Adipose tissue (tissue), 3 donors: Measurements from ENCODE around the gene PM20D2. TPM values are rescaled to one million over a fixed set of nuclear protein-coding genes. Genes with fewer than 3 reads are reported as not detected.
"Not testable (repeated sequence)": the region's sequence is repeated elsewhere in the genome, so short reads cannot be mapped to it uniquely, and the experiment has no call there.

ENCODE experiments used
- H3K27ac ChIP-seq: one replicate; pipeline ENCODE4 v1.5.1; 2013; ENCODE audit warnings: low read depth, low read length
- WGBS, 3 donors: extraction: QIAGEN DNeasy Blood & Tissue Kit; methylation state at CpG; one replicate each; pipeline ENCODE4 v1.1.7; 2013; 5-methylcytosine and 5-hydroxymethylcytosine counted together
- polyA plus RNA-seq, 3 donors: library from polyadenylated mRNA; stranded (reverse); fragments of 200-250 nt; gene quantifications; one replicate each; pipeline ENCODE4 v1.2.3, GENCODE V29; 2013
- donor health status: healthy with polysubstance abuse.
- donor health status: Bipolar disorder and iron deficiency.
- donor health status: healthy.

The PM20D2 gene, protein sequence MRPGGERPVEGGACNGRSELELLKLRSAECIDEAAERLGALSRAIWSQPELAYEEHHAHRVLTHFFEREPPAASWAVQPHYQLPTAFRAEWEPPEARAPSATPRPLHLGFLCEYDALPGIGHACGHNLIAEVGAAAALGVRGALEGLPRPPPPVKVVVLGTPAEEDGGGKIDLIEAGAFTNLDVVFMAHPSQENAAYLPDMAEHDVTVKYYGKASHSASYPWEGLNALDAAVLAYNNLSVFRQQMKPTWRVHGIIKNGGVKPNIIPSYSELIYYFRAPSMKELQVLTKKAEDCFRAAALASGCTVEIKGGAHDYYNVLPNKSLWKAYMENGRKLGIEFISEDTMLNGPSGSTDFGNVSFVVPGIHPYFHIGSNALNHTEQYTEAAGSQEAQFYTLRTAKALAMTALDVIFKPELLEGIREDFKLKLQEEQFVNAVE
- polyA plus RNA-seq: 1 to 10 TPM; 3.2 to 4.8 (median 4.0) TPM

DNA sequence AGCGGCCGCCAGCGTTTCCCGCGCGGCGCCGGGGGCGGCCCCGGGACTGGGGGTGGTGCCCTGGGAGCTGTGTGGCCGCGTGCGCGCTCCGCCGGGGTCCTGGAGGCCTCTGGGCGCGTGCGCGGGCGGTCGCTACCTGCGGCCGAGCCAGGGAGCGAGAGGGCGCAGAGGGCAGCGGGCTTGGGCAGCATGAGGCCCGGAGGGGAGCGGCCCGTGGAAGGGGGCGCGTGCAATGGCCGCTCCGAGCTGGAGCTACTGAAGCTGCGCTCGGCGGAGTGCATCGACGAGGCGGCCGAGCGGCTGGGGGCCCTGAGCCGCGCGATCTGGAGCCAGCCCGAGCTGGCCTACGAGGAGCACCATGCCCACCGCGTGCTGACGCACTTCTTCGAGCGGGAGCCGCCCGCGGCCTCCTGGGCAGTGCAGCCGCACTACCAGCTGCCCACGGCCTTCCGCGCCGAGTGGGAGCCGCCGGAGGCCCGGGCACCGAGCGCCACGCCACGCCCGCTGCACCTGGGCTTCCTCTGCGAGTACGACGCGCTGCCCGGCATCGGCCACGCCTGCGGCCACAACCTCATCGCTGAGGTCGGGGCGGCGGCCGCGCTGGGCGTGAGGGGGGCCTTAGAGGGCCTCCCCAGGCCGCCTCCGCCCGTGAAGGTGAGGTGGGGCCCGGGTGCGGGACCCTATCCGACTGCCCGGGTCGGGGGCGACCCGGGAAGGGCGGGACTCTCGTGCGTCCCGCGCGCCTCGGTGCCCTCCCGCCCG lies at the start of gene PM20D2:
Gene PM20D2, plus strand, starts transcription at position 100 of the 762 bp plus-strand sequence. Its CDS starts 90 bp downstream, at position 190.
- no peak within 1 kb of the TSS for H3K27ac ChIP-seq
- WGBS, 3 donors: 0 to 1% (median 0%) methylated on average over 98 to 102 of the region's 102 CpGs

DNA sequence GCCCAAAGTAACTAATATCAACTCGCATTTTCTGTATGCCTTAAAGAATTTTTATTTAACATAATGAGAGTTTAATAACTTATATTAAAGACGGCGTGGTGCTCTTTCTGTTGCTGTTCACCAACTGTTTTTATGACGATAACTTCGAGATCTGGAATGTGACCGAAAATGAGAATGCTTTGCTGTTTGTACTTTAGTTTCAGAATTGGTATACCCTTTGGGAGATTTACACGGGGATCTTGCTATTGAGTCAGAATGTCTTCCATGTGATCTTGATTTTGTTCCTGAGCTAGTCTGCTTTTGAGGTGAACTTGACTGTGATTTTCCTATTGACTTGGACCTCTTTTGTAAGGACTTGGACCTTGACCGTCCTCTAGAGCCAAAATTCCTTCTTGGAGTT lies 47.4 kb upstream of the PM20D2 start:
- H3K27ac ChIP-seq: no peak overlapping the region
- 87 to 93% (median 91%) methylated on average over 8 of the region's 8 CpGs for WGBS, 3 donors

DNA sequence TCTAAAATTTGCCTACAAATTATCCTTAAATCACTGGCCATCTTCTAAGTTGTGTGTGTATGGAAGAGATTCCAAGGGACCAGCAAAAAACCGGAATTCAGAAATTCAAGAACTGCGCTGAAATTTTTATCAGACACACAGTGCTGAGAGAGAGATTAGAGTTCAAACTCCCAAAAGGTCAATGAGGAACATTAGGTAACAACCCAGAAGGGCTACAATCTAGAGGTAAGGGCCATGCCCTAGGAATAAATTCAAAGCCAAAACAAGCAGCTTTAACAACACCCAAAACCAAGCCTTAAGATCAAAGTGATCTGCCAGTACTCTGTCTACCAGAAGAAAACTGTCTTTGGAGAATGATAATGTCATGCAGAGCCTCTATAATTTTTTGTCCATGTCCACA lies 45.7 kb upstream of the PM20D2 start:
- H3K27ac ChIP-seq: no peak overlapping the region
- 87 to 92% (median 89%) methylated on average over 2 of the region's 2 CpGs for WGBS, 3 donors

DNA sequence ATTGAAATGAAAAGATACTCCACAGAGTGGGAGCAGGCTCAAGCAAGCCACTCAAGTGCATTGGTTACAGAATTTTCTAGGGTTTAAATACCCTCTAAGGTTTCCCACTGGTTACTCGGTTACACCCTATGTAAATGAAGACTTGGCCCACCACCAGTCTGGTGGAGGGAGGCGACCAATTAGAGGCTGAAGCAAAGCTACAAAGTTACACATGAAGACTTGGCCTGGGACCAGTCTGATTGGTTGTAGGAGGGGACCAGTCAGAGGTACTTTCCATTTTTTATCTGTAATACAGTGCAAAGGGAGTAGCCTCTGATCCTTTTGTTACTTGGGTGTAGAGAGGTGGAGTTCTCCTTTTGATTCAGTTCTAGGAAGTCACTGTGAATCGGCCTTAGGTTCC lies 35.6 kb upstream of the PM20D2 start:
- 81 to 91% (median 85%) methylated on average over 3 of the region's 3 CpGs for WGBS, 3 donors
- no peak overlapping the region for H3K27ac ChIP-seq

DNA sequence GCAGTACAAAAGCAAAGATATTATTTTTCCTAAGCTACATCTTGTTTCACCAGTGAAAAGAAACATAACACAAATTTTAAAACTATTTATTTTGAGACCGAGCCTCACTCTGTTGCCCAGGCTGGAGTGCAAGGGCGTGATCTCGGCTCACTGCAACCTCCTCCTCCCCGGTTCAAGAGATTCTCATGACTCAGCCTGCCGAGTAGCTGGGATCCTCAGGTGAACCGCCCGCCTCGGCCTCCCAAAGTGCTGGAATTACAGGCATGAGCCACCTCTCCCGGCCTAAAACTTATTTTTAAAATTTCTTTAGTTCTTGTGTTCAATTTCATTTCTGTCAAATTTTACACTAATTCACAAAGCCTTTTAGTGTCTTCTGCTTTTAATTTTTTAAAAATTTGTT lies 33.9 kb upstream of the PM20D2 start:
- WGBS, 3 donors: 94 to 97% (median 97%) methylated on average over 9 of the region's 9 CpGs
- no peak overlapping the region for H3K27ac ChIP-seq

DNA sequence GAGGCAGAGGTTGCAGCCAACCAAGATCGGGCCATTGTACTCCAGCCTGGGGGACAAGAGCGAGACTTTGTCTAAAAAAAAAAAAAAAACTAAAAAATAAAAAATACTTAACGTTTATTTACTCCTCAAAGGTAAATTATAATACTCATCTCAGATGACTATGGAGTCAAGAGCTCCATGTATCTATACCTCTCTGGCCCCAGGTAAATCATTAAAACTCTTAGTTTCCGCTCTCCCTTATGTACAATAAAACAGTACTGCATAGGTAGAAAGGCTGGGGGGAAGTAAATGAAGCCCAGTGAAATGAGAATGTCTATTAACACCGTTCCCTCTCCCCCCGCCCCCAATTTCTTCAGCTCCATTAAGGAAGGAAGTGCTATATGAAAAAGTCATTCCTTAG lies 29.2 kb upstream of the PM20D2 start:
- 61 to 70% (median 68%) methylated on average over 6 of the region's 6 CpGs for WGBS, 3 donors
- H3K27ac ChIP-seq: no peak overlapping the region

DNA sequence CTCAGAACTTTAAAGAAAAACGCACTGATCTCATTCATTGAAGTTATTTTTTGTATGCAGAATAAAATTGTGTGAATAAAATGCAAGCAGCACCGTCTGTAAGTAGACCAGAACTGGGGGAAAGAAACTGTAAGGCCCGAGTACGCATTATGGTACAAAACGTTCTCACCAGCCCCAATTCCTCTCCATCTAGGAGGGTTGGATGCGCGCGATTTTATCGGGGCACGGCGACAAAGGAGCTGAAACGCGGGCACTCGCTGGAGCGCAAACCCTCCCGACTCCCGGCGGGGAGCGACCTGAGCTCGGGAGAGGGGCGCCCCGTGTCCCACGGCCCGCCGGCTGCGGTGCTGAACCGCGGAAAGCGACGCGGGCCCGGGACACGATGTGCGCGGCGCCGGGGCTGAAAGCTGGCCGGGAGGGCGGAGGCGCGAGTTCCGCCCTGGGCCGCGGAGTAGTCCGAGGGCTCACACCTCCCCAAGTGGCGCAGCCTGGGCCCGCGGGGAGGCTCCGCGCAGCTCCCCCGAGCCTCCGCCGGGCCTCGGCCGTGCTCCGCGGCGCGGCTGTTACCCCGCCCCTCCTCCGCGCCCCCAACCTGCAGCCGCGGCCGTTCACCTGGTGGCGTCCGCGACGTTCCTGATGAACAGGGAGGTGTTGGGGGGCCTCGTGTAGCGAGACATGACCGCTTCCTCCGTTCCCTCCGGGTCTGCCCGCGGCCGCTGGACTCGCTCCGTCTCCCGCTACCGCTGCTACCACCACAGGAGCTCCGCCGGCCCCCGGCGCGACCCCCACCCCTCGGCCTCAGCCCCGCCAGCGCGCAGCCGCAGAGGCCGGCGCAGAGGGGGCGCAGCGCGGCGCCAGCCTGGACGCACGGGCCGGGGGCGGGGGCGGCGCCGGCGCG lies 28.4 kb upstream of the PM20D2 start, which contains the start of gene SRSF12:
Gene SRSF12, minus strand, starts transcription at position 861 of the 898 bp plus-strand sequence. Its CDS starts 184 bp downstream, at position 677.
- H3K27ac ChIP-seq: no peak within 1 kb of the TSS
- WGBS, 3 donors: 0 to 1% (median 1%) methylated on average over 65 to 106 of the region's 106 CpGs

DNA sequence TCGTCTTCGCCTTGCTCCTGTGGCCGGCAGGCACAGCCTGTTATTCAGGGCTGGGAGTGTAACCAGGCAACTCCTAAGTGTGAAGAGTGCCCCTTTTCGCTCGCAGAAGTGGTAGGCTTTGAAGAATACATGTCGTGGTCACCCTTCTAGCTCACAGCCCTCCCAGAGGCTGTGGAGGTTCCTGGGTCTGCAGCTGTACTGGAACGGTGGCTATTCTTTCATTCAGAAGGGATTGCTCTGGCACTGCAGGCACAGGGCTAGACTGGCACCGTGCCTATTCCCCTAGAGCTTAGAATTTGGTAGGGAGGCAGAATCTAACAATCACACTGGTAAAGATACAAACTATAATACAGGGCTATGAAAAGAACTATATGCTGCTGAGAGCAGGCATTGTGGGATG lies 26.9 kb upstream of the PM20D2 start:
- H3K27ac ChIP-seq: no peak overlapping the region
- WGBS, 3 donors: 74 to 88% (median 87%) methylated on average over 8 of the region's 8 CpGs

DNA sequence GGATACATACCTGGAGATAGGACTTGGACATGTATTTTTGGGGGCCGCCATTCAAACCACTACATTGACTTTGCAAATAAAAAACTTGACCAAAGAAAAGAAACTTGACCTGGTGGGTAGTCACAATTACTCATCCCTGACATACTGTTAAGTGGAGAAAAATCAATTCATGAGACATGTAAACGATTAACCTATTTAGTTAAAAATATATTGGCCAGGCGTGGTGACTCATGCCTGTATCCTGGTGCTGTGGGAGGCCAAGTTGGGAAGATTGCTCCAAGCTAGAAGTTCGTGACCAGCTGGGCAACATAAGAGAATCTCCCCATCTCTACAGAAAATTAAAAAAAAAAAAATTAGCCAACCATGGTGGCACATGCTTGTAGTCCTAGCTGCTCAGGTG lies 25.5 kb upstream of the PM20D2 start:
- 61 to 90% (median 89%) methylated on average over 4 of the region's 4 CpGs for WGBS, 3 donors
- H3K27ac ChIP-seq: no peak overlapping the region

DNA sequence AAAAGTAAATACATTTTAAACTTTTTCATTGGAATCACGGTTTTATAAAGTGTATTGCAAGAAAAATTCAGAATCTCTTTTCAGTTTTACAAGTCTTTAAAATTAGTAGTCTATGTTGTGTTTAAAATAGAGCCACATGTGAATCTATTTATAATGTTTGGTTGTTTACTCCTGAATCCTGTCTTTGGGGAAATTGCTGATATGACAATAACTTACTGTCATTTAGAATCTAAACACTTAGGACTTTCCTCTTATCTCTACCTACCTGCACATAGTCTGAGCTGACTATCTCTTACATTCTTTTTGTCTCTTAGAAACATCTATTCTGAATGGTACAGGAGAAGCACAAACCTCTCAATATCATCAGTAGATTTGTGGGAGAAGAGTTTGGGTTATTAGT lies 23.9 kb upstream of the PM20D2 start:
- no peak overlapping the region for H3K27ac ChIP-seq

DNA sequence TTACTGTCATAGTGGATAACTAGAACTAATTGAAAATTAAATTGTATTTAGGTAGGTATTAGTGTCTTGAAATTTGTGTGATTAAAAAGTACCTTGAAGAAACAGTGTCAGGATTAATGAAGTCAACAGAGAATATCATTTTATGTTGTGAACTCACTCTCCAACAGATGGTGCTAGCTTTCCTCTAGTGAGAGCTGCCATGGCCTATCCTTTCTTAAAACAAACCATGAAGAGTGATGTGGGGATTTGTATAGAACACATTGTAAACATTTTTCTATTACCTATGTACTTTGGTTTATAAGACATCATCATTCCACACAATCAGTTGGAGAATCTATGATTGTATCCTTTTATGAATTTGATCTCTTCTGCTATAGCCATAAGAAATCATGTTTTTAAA lies 23.2 kb upstream of the PM20D2 start:
- no peak overlapping the region for H3K27ac ChIP-seq

More for the DNA sequence above, 23.9 kb upstream of the PM20D2 start:
- WGBS, 3 donors: 74 to 86% (median 76%) methylated on average over 1 of the region's 1 CpG

DNA sequence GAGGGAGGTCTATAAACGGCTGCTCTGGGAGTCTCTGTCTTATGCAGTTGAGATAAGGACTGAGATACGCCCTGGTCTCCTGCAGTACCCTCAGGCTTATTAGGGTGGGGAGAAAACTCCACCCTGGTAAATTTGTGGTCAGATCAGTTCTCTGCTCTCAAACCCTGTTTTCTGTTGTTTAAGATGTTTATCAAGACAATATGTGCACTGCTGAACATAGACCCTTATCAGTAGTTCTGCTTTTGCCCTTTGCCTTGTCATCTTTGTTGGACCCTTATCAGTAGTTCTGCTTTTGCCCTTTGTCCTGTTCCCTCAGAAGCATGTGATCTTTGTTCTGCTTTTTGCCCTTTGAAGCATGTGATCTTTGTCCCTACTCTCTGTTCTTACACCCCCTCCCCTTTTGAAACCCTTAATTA lies 17.6 kb upstream of the PM20D2 start:
- 67 to 68% (median 67%) methylated on average over 2 of the region's 2 CpGs for WGBS, 3 donors
- H3K27ac ChIP-seq: not testable (repeated sequence)

DNA sequence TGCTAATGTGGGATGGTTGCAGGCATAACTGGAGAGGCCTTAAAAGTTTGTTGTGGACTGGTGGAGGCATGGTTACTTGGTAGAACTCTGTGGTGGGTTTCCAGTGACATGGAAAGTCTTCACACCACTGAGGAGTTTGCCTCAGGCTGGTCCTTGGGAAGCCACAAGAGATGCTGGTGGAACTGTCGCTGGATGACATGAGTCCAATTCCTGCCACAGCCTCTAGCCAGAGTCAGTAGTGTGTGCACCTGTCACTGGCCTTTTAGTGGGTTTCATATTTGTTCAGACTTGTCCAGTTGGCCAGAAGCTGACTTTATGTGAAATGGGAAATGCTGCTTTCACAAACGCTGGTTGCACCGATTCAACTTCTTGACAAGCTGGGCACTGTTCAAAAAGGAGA lies 14.3 kb upstream of the PM20D2 start:
- 89 to 97% (median 97%) methylated on average over 3 of the region's 3 CpGs for WGBS, 3 donors
- H3K27ac ChIP-seq: no peak overlapping the region

DNA sequence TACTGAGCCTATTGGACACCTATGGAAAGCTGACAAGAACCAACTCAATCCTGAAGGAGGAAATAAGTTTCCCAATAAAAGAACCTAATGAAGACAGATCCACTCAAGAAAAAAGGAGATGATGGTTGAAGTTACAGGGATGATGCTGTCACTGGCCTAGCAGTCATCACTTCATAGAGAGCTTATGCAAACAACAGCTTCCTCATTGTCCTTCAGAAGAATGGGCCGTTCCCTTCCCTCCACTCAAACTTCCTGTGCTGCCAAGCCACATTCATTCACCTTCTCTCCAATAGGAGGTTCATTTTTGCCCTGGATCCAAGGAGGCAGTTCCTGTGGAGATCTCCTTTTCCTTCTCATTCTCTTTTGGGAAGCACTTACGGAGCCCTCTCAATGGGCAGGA lies 13.8 kb upstream of the PM20D2 start:
- WGBS, 3 donors: 67 to 88% (median 76%) methylated on average over 2 of the region's 2 CpGs
- no peak overlapping the region for H3K27ac ChIP-seq

DNA sequence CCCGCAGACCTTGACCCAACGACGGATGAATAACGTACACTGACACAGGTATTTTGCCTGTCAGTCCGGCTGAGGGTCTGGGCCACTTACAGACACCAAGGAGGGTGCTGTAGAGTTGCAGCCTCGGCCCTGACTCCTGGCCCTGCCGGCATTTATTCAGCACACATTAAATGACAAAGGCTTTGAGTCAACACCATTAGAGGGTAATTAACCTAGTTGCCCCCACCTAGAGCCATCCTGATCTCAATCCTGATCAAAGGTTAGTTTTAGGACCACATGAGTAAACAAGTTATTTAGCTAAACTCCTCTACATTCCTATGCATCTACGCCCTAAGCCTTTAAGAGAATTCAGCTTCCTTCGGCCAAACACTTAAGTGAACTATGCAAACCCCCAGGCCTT lies 11.9 kb upstream of the PM20D2 start:
- WGBS, 3 donors: 84 to 92% (median 88%) methylated on average over 9 of the region's 9 CpGs
- no peak overlapping the region for H3K27ac ChIP-seq

DNA sequence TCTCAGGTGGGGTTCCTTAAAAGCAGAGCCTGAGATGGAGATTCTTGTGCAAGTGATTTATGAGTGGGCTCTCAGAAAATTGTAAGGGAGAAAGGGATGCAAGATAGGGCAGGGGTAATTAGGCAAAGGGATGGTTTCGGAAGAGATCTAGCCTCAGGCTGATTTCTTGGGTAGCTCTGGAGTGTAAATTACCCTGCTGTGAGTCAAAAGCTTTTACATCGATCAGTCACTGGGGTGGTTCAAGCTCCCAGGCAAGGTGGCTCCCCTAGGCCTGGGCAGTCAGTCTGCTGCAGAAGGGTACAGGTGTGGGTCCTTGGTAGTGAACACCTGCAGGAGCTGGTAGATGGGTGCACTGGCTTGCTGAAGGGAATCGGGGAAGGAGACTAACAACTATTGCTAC lies 11.1 kb upstream of the PM20D2 start:
- 89 to 92% (median 91%) methylated on average over 3 of the region's 3 CpGs for WGBS, 3 donors
- H3K27ac ChIP-seq: no peak overlapping the region

DNA sequence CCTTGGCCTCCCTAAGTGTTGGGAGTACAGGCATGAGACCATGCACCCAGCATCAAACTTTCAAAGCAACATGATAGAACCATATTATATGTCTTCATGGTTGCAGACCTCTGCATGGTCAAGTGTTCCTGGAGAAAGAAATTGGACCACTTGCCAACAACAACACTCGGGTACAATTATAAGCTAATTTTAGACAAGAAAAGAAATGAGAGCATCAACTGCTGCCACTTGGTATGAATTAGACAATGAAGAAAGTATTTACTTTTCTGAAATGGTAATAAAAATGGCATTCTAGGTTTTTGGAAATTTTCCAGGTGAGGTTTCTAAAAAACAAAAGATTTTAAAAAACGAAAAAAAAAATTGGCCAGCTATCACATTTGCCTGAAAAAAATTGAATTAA lies 7.7 kb upstream of the PM20D2 start:
- H3K27ac ChIP-seq: no peak overlapping the region
- WGBS, 3 donors: 81 to 89% (median 84%) methylated on average over 2 of the region's 2 CpGs

DNA sequence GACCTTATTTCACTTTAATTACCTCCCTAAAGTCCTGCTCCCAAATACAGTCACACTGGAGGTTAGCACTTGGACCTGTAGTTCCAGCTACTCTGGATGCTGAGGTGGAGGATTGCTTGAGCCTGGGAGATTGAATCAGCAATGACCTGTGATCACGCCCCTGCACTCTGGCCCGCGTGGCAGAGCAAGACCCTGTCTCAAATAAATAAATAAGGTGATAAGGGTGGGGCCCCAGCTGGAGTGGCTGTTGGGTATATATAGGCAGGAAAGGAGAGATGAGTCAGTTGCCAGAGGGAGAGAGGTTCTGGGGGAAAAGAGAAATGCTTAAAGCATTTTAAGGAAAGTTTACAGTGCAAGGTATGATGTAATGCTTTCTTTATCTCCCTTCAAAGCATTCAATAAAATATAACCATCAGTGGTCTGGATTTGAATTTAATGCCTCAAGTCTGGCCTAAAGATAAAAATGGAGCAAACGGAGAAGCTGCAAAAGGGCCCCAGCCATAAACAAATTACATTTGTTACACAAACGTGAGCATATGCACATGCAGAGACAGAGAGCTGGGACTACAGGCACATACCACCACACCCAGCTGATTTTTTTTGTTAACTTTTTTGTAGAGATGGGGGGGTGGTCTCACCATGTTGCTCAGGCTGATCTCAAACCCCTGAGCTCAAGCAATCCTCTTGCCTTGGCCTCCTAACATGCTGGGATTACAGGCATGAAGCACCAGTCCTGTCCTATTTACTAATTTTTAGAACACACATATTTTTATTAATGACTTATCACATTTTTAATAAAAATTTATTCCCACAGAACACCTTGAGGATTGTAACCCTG lies 6.1 kb upstream of the PM20D2 start:
- H3K27ac ChIP-seq: no peak overlapping the region
- WGBS, 3 donors: 48 to 86% (median 84%) methylated on average over 5 of the region's 5 CpGs
